Aorta (tissue), 5 donors: ENCODE results near the gene LSAMP. TPM values are rescaled to one million over a fixed set of nuclear protein-coding genes. Genes with fewer than 3 reads are reported as not detected.

Experiments
- ATAC-seq: fragments of 200-7000 bp; cut with Tn5 transposase; one replicate; pipeline ENCODE4 v1.9.1; 2022; ENCODE audit warnings: moderate library complexity; ENCODE audit not compliant: low FRiP score
- DNase-seq, 2 donors: peaks; one replicate each; pipeline ENCODE4 v3.0.0-alpha.2; 2020
- H3K27ac ChIP-seq, 2 donors: one replicate each; pipeline ENCODE4 v1.5.1; 2013; ENCODE audit warnings: low read length in 2 of 2, mild to moderate bottlenecking in 2 of 2, moderate library complexity in 2 of 2, control low read depth in 1 of 2, inconsistent platforms in 1 of 2, low read depth in 1 of 2
- H3K27me3 ChIP-seq, 2 donors: one replicate each; pipeline ENCODE4 v1.6.1; 2013; ENCODE audit warnings: control low read depth in 1 of 2, low read length in 1 of 2, mild to moderate bottlenecking in 1 of 2, moderate library complexity in 1 of 2; ENCODE audit not compliant: insufficient read depth in 2 of 2, control insufficient read depth in 1 of 2
- H3K36me3 ChIP-seq, 2 donors: one replicate each; pipeline ENCODE4 v1.6.1; 2013; ENCODE audit warnings: control low read depth in 1 of 2, low read length in 1 of 2, mild to moderate bottlenecking in 1 of 2; ENCODE audit not compliant: insufficient read depth in 2 of 2, control insufficient read depth in 1 of 2
- H3K4me1 ChIP-seq, 2 donors: one replicate each; pipeline ENCODE4 v1.6.1; 2013; ENCODE audit warnings: low read length in 2 of 2, control low read depth in 1 of 2, mild to moderate bottlenecking in 1 of 2, moderate library complexity in 1 of 2; ENCODE audit not compliant: insufficient read depth in 2 of 2, control insufficient read depth in 1 of 2
- H3K4me3 ChIP-seq, 2 donors: one replicate each; pipeline ENCODE4 v1.5.1; 2013; ENCODE audit warnings: low read length in 2 of 2, control low read depth in 1 of 2, mild to moderate bottlenecking in 1 of 2
- H3K9me3 ChIP-seq: one replicate; pipeline ENCODE4 v1.6.1; 2013; ENCODE audit warnings: mild to moderate bottlenecking, low read length; ENCODE audit not compliant: control insufficient read depth
- WGBS, 2 donors: extraction: QIAGEN DNeasy Blood & Tissue Kit; methylation state at CpG; one replicate each; pipeline ENCODE4 v1.1.7; 2013; 5-methylcytosine and 5-hydroxymethylcytosine counted together
- intact Hi-C, 2 donors: fragments of 100-400 bp; cut with DNase I; formaldehyde crosslinking; loops; one replicate each; pipeline versions ENCODE4 v1.14.2 to v1.15.0; 2022
- polyA plus RNA-seq, 2 donors: library from polyadenylated mRNA; stranded (reverse); fragments of 200-250 nt; gene quantifications; one replicate each; pipeline ENCODE4 v1.2.3, GENCODE V29; 2013
- total RNA-seq, 2 donors: library from RNA; stranded (reverse); fragmentation: NEBNext Ultra II Directional; extraction: Animal tissue kit (Norgen Biotek cat#: 25700); gene quantifications; one replicate each; pipeline ENCODE4 v1.2.1, GENCODE V29; 2021
- donor health status: healthy with polysubstance abuse.
- donor health status: Bipolar disorder and iron deficiency.
- donor health status: DM: no; HTN: no; CAD: no.
- donor health status: DM: no; HTN: no; CAD: no.
- donor health status: DM: yes; HTN: yes; CAD: no.

The LSAMP gene
- total and polyA plus RNA-seq, 4 donors = 0.38 to 7.8 (median 0.88) TPM; not detected in 1

DNA sequence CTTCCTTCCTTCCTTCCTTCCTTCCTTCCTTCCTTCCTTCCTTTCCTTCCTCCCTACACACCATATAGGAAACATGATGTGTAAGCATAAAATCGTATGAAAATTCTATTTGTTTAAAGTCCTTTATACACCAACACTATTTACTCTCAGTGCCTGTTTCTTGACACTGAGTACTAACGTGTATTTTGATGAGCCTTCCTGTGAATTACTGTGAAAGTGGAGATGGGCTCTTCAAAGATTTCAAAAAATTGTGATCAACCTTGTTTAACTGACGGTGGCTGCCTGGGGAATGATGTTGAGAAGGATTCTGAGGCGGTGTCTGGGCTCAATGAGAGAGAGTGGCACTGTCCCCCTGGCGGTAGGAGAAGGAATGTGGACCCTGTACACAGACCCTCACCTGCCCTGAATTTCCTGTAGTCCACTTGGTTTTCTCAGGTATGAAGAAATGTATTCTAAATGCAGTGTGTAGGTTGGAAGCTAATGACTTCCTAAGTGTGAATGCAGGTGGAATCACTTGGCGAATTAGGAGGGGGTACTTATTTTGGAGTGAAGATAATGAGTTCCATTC, 584.0 kb downstream of the LSAMP start:
- H3K9me3 ChIP-seq = no peaks in the 10 kb centered on the region
- no peak overlapping the region for H3K4me3 ChIP-seq
- no peak for DNase-seq
- no peaks in the 10 kb centered on the region for H3K27me3 ChIP-seq
- no peak for ATAC-seq
- H3K36me3 ChIP-seq = no peaks in the 10 kb centered on the region
- no peaks in the 10 kb centered on the region for H3K4me1 ChIP-seq
- no peak overlapping the region for H3K27ac ChIP-seq
- 83 to 89% methylated on average over 6 of the region's 6 CpGs for WGBS, 2 donors
- intact Hi-C loops = no loop called here

DNA sequence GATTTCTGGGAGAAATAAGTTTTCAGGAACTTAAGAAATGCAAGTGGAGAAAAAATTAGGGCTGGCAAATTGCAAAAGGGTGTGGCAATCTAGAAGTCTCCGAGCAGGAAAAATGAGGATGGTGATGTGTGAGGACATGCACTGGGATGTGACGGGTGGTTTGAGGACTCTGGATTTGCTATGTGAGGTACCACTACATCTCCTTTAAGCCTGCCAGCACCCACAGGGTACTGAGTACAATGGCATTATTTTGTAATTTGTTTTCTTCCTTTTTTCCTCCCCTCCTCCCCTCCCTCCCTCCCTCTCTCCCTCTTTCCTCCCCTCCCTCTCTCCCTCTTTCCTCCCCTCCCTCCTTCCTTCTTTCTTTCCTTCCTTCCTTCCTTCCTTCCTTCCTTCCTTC, 584.5 kb downstream of the LSAMP start:
- no peaks in the 10 kb centered on the region for H3K4me1 ChIP-seq
- H3K4me3 ChIP-seq = no peak overlapping the region
- WGBS, 2 donors = 92 to 95% methylated on average over 2 of the region's 2 CpGs
- no peaks in the 10 kb centered on the region for H3K36me3 ChIP-seq
- ATAC-seq = no peak
- intact Hi-C loops = no loop called here
- no peaks in the 10 kb centered on the region for H3K9me3 ChIP-seq
- DNase-seq = no peak
- H3K27ac ChIP-seq = no peak overlapping the region
- no peaks in the 10 kb centered on the region for H3K27me3 ChIP-seq

DNA sequence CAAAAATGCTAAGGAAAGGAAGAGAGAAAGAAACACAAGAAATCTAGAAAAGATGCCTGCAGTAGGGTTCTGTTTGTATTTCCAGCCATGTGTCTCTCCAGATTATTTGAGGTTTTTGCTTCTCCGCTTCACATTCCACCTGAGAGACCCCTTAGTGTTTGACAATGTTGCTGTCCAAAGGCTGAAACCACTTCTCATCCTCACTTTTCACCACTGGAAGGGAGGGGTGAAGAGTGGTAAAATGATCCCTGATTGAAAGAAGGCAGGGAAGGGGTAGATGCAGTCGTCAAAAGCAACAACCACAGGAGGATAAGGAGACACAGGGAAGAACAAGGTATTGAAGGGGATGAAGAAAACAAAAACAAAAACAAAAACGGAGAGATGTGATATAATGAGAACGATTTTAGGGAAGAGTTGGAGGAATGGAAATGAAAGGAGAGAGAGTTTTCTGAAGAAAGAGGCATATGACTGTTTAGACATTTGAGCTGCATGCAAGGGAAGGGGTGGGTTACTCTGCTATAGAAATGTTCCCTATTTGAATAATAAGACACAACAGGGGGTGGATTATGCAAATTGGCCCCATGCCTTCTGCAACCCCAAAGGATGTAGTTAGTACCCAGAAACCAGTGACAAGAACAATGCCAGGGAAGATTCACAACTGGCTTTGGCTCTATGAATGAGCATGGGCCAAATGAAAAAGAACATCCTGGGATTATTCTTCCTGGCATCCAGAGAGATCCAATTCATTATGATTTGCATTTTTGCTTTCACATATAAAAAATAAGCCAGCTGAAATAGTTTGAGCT, 586.1 kb downstream of the LSAMP start:
- intact Hi-C loops = no loop called here
- Histone ChIP-seq H3K4me1 (no peaks in the 10 kb centered on the region), H3K27me3 (no peaks in the 10 kb centered on the region), H3K36me3 (no peaks in the 10 kb centered on the region), H3K4me3 (no peak overlapping the region), H3K27ac (no peak overlapping the region), H3K9me3 (no peaks in the 10 kb centered on the region)
- ATAC-seq (no peak), DNase-seq (no peak)
- WGBS, 2 donors = 11 to 23% methylated on average over 4 of the region's 4 CpGs

DNA sequence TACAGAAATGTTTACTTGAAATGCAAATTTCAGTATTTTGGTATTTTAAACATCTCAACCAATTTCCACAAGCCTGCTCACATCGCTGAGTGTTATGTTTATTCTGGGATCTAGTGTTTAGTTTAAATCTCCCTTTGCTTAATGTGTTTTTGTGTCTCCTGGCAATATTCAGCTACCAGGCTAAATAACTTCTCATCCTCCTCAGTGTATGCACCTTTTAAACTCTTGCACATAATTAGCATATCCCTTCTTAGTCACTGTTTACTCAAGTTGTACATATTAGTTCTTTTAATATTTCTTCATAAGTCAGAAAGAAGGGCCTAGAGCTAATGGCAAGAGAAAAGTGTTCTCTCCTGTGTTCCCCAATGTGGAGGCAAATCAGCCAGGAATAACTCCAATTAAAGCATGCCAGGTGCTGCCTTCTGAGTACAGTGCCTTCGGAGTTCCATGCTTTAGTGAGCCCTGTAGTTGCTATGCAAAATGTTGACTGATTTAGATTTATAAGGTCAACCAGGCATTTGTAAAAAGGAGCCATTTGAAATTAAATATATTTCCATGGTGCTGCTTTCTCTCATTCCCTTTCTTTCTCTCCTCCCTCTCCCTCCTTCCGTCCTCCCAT, 587.7 kb downstream of the LSAMP start:
- no peaks in the 10 kb centered on the region for H3K9me3 ChIP-seq
- DNase-seq = no peak
- no peaks in the 10 kb centered on the region for H3K4me1 ChIP-seq
- H3K27me3 ChIP-seq = no peaks in the 10 kb centered on the region
- intact Hi-C loops = no loop called here
- H3K36me3 ChIP-seq = no peaks in the 10 kb centered on the region
- no peak for ATAC-seq
- H3K27ac ChIP-seq = no peak overlapping the region
- WGBS, 2 donors = 62 to 66% methylated on average over 3 of the region's 3 CpGs
- no peak overlapping the region for H3K4me3 ChIP-seq

DNA sequence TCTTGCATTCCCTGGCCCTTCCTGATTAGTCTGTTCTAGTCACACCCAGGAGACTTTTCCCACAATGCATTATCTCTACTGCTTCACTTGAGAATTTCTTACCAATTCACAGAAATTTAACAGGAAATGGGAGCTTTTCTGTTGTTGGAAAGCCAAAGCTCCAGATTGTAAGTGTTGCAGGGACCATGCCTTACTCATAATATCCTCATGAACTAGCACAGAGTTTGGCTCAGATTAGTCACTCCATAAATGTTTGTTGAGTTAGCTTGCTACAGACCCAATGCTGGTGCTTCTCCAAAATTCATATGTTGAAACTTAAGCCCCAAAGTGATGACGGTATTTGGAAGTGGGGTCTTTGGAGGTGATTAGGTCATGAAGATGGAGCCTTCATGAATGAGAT, 589.4 kb downstream of the LSAMP start:
- Histone ChIP-seq H3K36me3 (no peaks in the 10 kb centered on the region), H3K27ac (no peak overlapping the region), H3K27me3 (no peaks in the 10 kb centered on the region), H3K9me3 (no peaks in the 10 kb centered on the region), H3K4me1 (no peaks in the 10 kb centered on the region), H3K4me3 (no peak overlapping the region)
- ATAC-seq (no peak), DNase-seq (no peak)
- intact Hi-C loops = no loop called here
- 89 to 90% methylated on average over 1 of the region's 1 CpG for WGBS, 2 donors

DNA sequence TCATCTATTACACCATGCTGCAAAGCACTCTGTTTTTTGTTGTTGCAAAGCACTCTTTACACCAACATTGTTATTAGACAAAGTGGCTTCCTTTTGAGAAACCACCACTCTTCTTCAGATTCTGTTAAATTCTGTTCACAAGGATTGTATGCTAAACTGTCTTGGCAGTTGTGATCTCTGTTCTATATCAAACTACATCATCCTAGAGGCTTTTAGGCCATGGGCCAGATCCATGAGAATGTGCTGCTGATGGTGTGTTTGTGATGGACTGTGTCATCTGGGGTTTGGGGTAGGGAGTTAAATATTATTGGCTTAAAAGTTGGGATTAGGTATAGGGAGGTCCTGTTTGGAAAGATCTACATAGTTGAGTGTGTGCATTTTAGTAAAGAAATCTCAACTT, 592.2 kb downstream of the LSAMP start:
- H3K36me3 ChIP-seq = no peaks in the 10 kb centered on the region
- no peaks in the 10 kb centered on the region for H3K4me1 ChIP-seq
- no peaks in the 10 kb centered on the region for H3K27me3 ChIP-seq
- H3K4me3 ChIP-seq = no peak overlapping the region
- no peaks in the 10 kb centered on the region for H3K9me3 ChIP-seq
- ATAC-seq (no peak), DNase-seq (no peak)
- H3K27ac ChIP-seq = no peak overlapping the region
- intact Hi-C loops = no loop called here

DNA sequence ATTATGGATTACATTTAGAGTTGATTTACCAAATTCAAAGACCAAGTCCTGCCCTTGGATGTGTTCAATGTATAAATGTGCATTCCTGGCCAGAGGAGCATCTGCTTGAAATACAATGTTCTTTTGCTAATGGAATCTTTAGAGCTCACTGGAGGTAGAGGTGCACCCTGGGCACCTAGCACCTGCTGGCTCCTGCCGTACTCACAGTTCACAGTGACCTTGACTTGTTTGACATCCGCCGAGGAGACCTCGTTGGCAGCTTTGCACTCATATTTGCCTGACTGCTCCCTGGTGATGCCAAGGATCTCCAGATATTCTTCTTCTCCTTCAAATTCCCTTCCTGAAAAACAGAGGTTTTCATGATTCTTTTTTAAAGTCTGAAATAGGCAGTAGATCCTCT, 593.0 kb downstream of the LSAMP start:
- ATAC-seq = no peak
- Histone ChIP-seq H3K27ac (no peak overlapping the region), H3K27me3 (no peaks in the 10 kb centered on the region), H3K36me3 (no peaks in the 10 kb centered on the region), H3K9me3 (no peaks in the 10 kb centered on the region), H3K4me1 (no peaks in the 10 kb centered on the region), H3K4me3 (no peak overlapping the region)
- no peak for DNase-seq
- intact Hi-C loops = no loop called here
- 75 to 89% methylated on average over 4 of the region's 4 CpGs for WGBS, 2 donors

DNA sequence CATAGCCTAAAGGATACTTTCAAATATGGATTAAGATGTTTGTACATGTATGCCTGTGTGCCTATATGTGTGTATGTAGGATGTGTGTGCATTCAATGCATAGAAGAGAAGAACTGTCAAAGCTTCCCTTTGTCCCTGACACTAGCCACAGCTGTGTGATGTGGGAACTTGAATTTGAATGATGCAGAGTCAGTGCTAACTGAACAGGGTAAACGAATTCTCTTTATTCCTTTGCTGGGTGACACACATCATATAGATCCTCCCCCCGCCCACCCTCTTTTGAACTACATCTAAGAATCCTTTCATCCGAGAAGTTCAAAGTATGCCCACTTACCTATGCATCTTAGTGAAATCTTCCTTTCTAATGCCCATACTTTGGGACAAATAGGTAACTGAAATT, 593.7 kb downstream of the LSAMP start:
- Histone ChIP-seq H3K4me1 (no peaks in the 10 kb centered on the region), H3K4me3 (no peak overlapping the region), H3K27me3 (no peaks in the 10 kb centered on the region), H3K27ac (no peak overlapping the region), H3K9me3 (no peaks in the 10 kb centered on the region), H3K36me3 (no peaks in the 10 kb centered on the region)
- no peak for DNase-seq
- intact Hi-C loops = no loop called here
- 87 to 89% methylated on average over 3 of the region's 3 CpGs for WGBS, 2 donors
- ATAC-seq = no peak

DNA sequence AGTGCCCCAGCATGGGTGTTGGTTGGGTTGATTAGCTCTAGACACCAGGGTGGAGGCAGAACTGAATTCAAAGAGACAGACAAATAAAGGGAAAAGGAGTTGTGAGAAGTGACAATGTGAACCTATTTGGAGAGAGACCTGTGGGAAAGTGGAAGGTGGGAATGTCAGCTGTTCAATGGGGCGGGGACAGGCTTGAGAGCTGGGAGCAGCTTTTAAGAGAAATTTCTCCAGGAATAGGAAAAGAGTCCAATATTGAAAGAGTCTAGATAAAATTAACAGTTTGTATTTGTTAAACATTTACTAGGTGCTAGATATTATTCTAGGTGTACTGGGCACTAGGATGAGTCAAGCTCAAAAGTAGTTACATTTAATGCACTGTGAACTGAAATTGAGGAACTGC, 596.6 kb downstream of the LSAMP start:
- no peaks in the 10 kb centered on the region for H3K27me3 ChIP-seq
- H3K9me3 ChIP-seq = no peaks in the 10 kb centered on the region
- H3K4me1 ChIP-seq = no peaks in the 10 kb centered on the region
- DNase-seq (no peak), ATAC-seq (no peak)
- 97 to 98% methylated on average over 1 of the region's 1 CpG for WGBS, 2 donors
- intact Hi-C loops = no loop called here
- no peaks in the 10 kb centered on the region for H3K36me3 ChIP-seq
- H3K4me3 ChIP-seq = no peak overlapping the region
- H3K27ac ChIP-seq = no peak overlapping the region
